Stomach (tissue), 9 donors: ENCODE measurements around the gene IPO4. TPM values are rescaled to one million over a fixed set of nuclear protein-coding genes. Genes with fewer than 3 reads are reported as not detected.

ENCODE experiments used
- DNase-seq, 2 donors: peaks; one replicate each; pipeline versions ENCODE4 v3.0.0 to v3.0.0-alpha.2; 2013 to 2019
- H3K27ac ChIP-seq, 5 donors: fragments of 200-600 bp in 4 of 5; sonication (generic) in 4 of 5; one replicate each; pipeline ENCODE4 v1.5.1; 2013 to 2019; ENCODE audit warnings: mild to moderate bottlenecking in 1 of 5, moderate library complexity in 1 of 5
- H3K27me3 ChIP-seq, 3 donors: fragments of 200-600 bp; sonication (generic); one replicate each; pipeline ENCODE4 v1.5.1; 2017 to 2019; ENCODE audit warnings: mixed run types in 1 of 3
- H3K36me3 ChIP-seq, 4 donors: fragments of 200-600 bp; sonication (generic); 1 replicate in 3 of 4; 2 replicates in 1 of 4; pipeline ENCODE4 v1.5.1; 2016 to 2019
- H3K4me1 ChIP-seq, 4 donors: fragments of 200-600 bp; sonication (generic); one replicate each; pipeline ENCODE4 v1.5.1; 2016 to 2019
- H3K4me3 ChIP-seq, 4 donors: fragments of 200-600 bp; sonication (generic) in 3 of 4; one replicate each; pipeline ENCODE4 v1.5.1; 2016 to 2019; ENCODE audit warnings: mild to moderate bottlenecking in 1 of 4
- H3K9me3 ChIP-seq, 4 donors: fragments of 200-600 bp; sonication (generic); one replicate each; pipeline ENCODE4 v1.5.1; 2016 to 2019
- CTCF ChIP-seq, 7 experiments: fragments of 450-650 bp in 4 of 7; fragments of 200-600 bp in 3 of 7; sonication (generic) in 3 of 7; IDR thresholded peaks; one replicate each; pipeline ENCODE4 v1.5.1; 2016 to 2019; ENCODE audit warnings: antibody characterized with exemption in 7 of 7, control low read depth in 2 of 7, mild to moderate bottlenecking in 1 of 7
- EP300 ChIP-seq: sonication (generic); formaldehyde crosslinking; IDR thresholded peaks from one replicate; pipeline ENCODE4 v1.6.1; 2017; ENCODE audit warnings: antibody characterized with exemption
- POLR2A ChIP-seq, 4 donors: fragments of 450-650 bp; IDR thresholded peaks; one replicate each; pipeline ENCODE4 v1.6.1; 2016; ENCODE audit warnings: antibody characterized with exemption in 4 of 4, control low read depth in 2 of 4, mild to moderate bottlenecking in 1 of 4, moderate library complexity in 1 of 4
- POLR2AphosphoS5 ChIP-seq, 3 donors: sonication (generic); formaldehyde crosslinking; IDR thresholded peaks; one replicate each; pipeline ENCODE4 v1.6.1; 2016; ENCODE audit warnings: antibody characterized with exemption in 3 of 3
- WGBS, 5 donors: extraction: QIAGEN DNeasy Blood & Tissue Kit in 3 of 5; methylation state at CpG; one replicate each; pipeline versions ENCODE4 v1.1.5 to v1.1.7; 2013 to 2018; 5-methylcytosine and 5-hydroxymethylcytosine counted together
- intact Hi-C: fragments of 100-400 bp; cut with DNase I; formaldehyde crosslinking; loops from one replicate; pipeline ENCODE4 v1.15.1; 2023; ENCODE audit warnings: low total_unique reads
- polyA plus RNA-seq, 3 donors: library from polyadenylated mRNA; stranded (reverse); fragments of 200-250 nt; gene quantifications; one replicate each; pipeline ENCODE4 v1.2.3, GENCODE V29; 2013
- total RNA-seq, 5 donors: library from RNA; depleted of rRNA; stranded (reverse); fragments of >200 nt; gene quantifications; one replicate each; pipeline versions ENCODE4 v1.1.0 to v1.2.3, GENCODE V29; 2014 to 2016
- donor health status: healthy with polysubstance abuse.
- donor health status: Bipolar disorder and iron deficiency.
- donor health status: healthy.

IPO4 gene
- total and polyA plus RNA-seq, 8 donors, result 9.3 to 227 (median 14.9) TPM

DNA sequence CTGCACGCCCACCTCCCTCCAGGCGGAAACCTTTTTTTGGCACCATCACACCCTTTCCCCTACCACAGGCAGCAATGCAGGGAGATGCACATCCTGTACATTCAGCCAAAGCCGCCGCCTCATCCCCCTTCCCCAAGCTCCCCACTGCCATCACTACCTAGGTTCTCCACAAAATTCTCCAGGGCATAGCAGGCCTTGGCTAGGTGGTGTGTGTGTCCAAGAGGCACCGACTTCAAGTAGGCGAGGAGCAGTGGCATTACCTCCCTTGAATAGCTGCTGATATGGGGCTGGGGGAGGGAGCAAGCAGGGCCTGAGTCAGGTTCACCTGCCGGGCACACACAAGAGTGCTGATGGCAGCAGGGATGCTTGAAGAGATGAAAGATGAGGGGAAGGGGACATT is 3.6 kb downstream of the IPO4 start:
- Histone ChIP-seq H3K4me3 (no peak overlapping the region), H3K27ac (no peak overlapping the region), H3K36me3 (peaks cover 53 to 79% (median 74%) of the 10 kb centered on the region in 4 donors), H3K27me3 (no peaks in the 10 kb centered on the region), H3K9me3 (no peaks in the 10 kb centered on the region), H3K4me1 (peaks cover 13 to 33% (median 27%) of the 10 kb centered on the region in 4 donors)
- intact Hi-C loops, result no loop called here
- 93 to 97% (median 94%) methylated on average over 7 of the region's 7 CpGs for WGBS, 5 donors
- TF ChIP-seq POLR2A (IDR thresholded peaks at IDR 0.05), result no peak
- TF ChIP-seq CTCF (IDR thresholded peaks at IDR 0.05), result no peak
- no peak for TF ChIP-seq EP300
- TF ChIP-seq POLR2AphosphoS5 (IDR thresholded peaks at IDR 0.05), result no peak
- DNase-seq, result no peak

DNA sequence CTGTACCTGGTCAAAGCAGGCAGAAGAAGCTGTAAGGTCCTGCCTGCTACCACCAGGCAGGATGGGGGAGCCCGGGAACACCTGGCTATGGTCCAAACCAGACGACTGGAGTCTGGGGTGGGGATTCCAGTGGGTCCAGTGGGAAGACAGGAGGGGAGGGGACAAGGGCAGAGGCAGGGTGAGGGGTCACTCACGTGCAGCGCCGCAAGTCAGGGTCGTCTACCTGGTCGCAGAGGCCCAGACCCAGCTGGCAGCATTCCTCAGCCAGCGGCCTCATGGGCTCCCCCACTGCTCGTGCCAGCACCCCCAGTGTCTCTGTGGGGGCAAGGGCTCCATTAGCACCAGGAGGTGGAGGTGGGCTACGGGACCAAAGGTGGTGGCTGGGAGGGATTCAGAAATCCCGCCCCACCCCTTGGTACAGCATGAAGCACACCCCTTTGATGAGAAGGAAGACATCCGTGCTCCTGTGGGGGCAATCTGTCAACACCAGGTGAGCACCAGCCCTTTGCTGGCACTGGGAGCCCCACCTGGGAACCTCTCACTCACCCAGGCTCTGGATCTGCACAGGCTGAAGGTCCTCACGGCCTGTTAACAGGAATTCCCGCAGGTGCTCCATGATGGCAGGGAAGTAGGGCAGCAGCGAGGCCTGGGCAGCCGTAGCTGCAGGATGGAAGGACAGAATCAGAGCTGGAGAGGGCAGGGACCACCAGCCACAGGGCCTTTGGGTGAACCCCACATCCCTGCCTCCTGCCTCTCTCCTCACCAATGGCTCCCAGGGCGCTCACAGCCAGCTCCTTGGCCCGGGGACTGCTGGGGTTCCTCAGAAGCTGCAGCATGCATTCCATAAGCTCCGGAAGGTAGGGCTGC is 4.3 kb downstream of the IPO4 start:
- intact Hi-C loops, result no loop called here
- peaks cover 13 to 32% (median 21%) of the 10 kb centered on the region in 4 donors for H3K4me1 ChIP-seq
- no peak for TF ChIP-seq POLR2AphosphoS5 (IDR thresholded peaks at IDR 0.05)
- no peak overlapping the region for H3K27ac ChIP-seq
- H3K27me3 ChIP-seq, result no peaks in the 10 kb centered on the region
- WGBS, 5 donors, result 80 to 91% (median 84%) methylated on average over 14 to 19 of the region's 19 CpGs
- no peak for DNase-seq
- H3K4me3 ChIP-seq, result no peak overlapping the region
- no peaks in the 10 kb centered on the region for H3K9me3 ChIP-seq
- H3K36me3 ChIP-seq, result peaks cover 58 to 80% (median 78%) of the 10 kb centered on the region in 4 donors

DNA sequence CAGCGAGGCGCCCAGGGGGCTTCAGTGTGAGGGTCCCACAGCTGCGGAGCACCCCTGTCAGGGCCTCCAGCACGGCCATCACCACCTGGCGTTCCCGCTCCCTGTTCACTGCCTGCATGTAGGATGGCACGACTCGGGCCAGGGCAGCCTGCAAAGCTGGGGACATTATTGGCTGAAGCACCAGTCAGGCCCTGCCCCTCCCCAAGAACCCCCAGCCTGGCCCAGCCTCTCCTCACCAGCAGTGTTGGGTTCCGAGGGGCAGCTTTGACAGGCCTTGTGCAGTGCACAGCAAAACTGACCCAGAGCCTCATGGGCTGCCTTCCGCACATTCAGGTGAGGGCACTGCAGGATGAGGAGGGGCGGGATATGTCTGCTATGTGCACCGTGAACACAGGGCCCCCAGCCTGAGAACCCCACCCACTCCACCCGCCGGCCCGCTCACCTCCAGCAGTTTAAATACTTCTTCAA is 5.6 kb downstream of the IPO4 start:
- peaks cover 67 to 93% (median 90%) of the 10 kb centered on the region in 4 donors for H3K36me3 ChIP-seq
- H3K4me1 ChIP-seq, result peaks cover 8 to 19% (median 11%) of the 10 kb centered on the region in 4 donors
- no peak overlapping the region for H3K27ac ChIP-seq
- 86 to 94% (median 87%) methylated on average over 9 to 15 of the region's 15 CpGs for WGBS, 5 donors
- TF ChIP-seq CTCF (IDR thresholded peaks at IDR 0.05) (no peak), POLR2A (IDR thresholded peaks at IDR 0.05) (no peak), POLR2AphosphoS5 (IDR thresholded peaks at IDR 0.05) (no peak), EP300 (no peak)
- no peak overlapping the region for H3K4me3 ChIP-seq
- H3K9me3 ChIP-seq, result no peaks in the 10 kb centered on the region
- intact Hi-C loops, result no loop called here
- no peaks in the 10 kb centered on the region for H3K27me3 ChIP-seq
- DNase-seq, result no peak

- DNase-seq, result no peak
- H3K27ac ChIP-seq, result no peak overlapping the region
- H3K9me3 ChIP-seq, result no peaks in the 10 kb centered on the region
- H3K4me1 ChIP-seq, result peaks cover under 1 to 11% (median 3%) of the 10 kb centered on the region in 4 donors
- intact Hi-C loops, result no loop called here
- H3K27me3 ChIP-seq, result no peaks in the 10 kb centered on the region
- 77 to 84% (median 80%) methylated on average over 14 of the region's 14 CpGs for WGBS, 5 donors
- no peak overlapping the region for H3K4me3 ChIP-seq
- TF ChIP-seq POLR2A (IDR thresholded peaks at IDR 0.05) (no peak), POLR2AphosphoS5 (IDR thresholded peaks at IDR 0.05) (no peak), CTCF (IDR thresholded peaks at IDR 0.05) (no peak), EP300 (no peak)
- peaks cover 74 to 100% (median 98%) of the 10 kb centered on the region in 4 donors for H3K36me3 ChIP-seq
Measured at GRCh38 chr14:24182110-24182882, 6.3 kb downstream of the IPO4 start.
